K562 (cell line): ENCODE measurements around the gene ACE. TPM values are rescaled to one million over a fixed set of nuclear protein-coding genes. Genes with fewer than 3 reads are reported as not detected.

Experiments
- CCAR2 ChIP-seq: fragments of 200-400 bp; formaldehyde crosslinking; IDR thresholded peaks from 2 replicates; pipeline ENCODE4 v1.6.1; 2017; ENCODE audit warnings: mild to moderate bottlenecking, low read depth, low read length
- E2F6 ChIP-seq, 2 experiments: IDR thresholded peaks; 2 replicates each; pipeline ENCODE4 v1.6.1; 2011; ENCODE audit warnings: borderline replicate concordance in 1 of 2, control low read depth in 1 of 2, low read depth in 1 of 2, low read length in 1 of 2, mild to moderate bottlenecking in 1 of 2, mixed read lengths in 1 of 2, moderate library complexity in 1 of 2; ENCODE audit not compliant: insufficient read depth in 1 of 2, insufficient read length in 1 of 2, poor library complexity in 1 of 2, severe bottlenecking in 1 of 2; ENCODE audit errors: extremely low read depth in 1 of 2
- ERF ChIP-seq: fragments of 450-650 bp; formaldehyde crosslinking; IDR thresholded peaks from 2 replicates; pipeline ENCODE4 v1.4.0; 2020; ENCODE audit warnings: mild to moderate bottlenecking, mixed read lengths
- KLF16 ChIP-seq: IDR thresholded peaks from 2 replicates; pipeline ENCODE4 v1.6.1; 2016; ENCODE audit warnings: antibody characterized with exemption
- MYNN ChIP-seq, 2 experiments: sonication (generic); formaldehyde crosslinking in 1 of 2; IDR thresholded peaks; 2 replicates each; pipeline versions ENCODE4 v1.5.0 to v1.6.1; 2016 to 2020; ENCODE audit warnings: antibody characterized with exemption in 1 of 2, missing genetic modification reagents in 1 of 2
- POLR2AphosphoS5 ChIP-seq: IDR thresholded peaks from 2 replicates; pipeline ENCODE4 v1.6.1; 2011; ENCODE audit warnings: mild to moderate bottlenecking, low read depth, low read length, moderate library complexity; ENCODE audit not compliant: control insufficient read depth, insufficient read depth
- TCF3 ChIP-seq: sonication (generic); formaldehyde crosslinking; IDR thresholded peaks from 2 replicates; pipeline ENCODE4 v1.4.0; 2020; ENCODE audit warnings: mild to moderate bottlenecking, missing genetic modification reagents
- YY1 ChIP-seq, 3 experiments: IDR thresholded peaks; 2 replicates each; pipeline ENCODE4 v1.6.1; 2011; ENCODE audit warnings: low read length in 2 of 3, mild to moderate bottlenecking in 2 of 3, moderate library complexity in 2 of 3, borderline replicate concordance in 1 of 3, control low read depth in 1 of 3, low read depth in 1 of 3; ENCODE audit not compliant: insufficient read depth in 3 of 3, insufficient replicate concordance in 2 of 3, control insufficient read depth in 1 of 3, insufficient read length in 1 of 3; ENCODE audit errors: extremely low read depth in 1 of 3
- ZNF77 ChIP-seq: fragments of 250-450 bp; sonication (Bioruptor Pico); IDR thresholded peaks from 2 replicates; pipeline ENCODE4 v1.5.0; 2020
- ZSCAN32 ChIP-seq: fragments of 450-650 bp; formaldehyde crosslinking; IDR thresholded peaks from 2 replicates; pipeline ENCODE4 v1.4.0; 2020; ENCODE audit warnings: mild to moderate bottlenecking, moderate library complexity
- polyA plus RNA-seq, 8 experiments: library from polyadenylated mRNA; depleted of rRNA in 4 of 8; stranded (reverse) in 5 of 8; unstranded in 3 of 8; fragments of >200 nt; fragmentation: Nextera tagmentation in 2 of 8; fragmentation: Illumina TruSeq in 1 of 8; extraction: Ambion mirVana in 2 of 8; extraction: Trizol in 1 of 8; gene quantifications; 2 replicates each; pipeline versions ENCODE4 v1.2.1 to v1.2.3, GENCODE V29; 2011 to 2014; ENCODE audit warnings: inconsistent platforms in 1 of 8, missing spikeins in 1 of 8
- total RNA-seq, 7 experiments: library from RNA; depleted of rRNA in 6 of 7; stranded (reverse); fragments of >200 nt in 6 of 7; fragmentation: Illumina TruSeq in 2 of 7; extraction: Trizol in 2 of 7; gene quantifications; 2 replicates each; pipeline versions ENCODE4 v1.2.1 to v1.2.3, GENCODE V29; 2011 to 2021; ENCODE audit warnings: low replicate concordance in 1 of 7
- TF ChIP-seq, protein P1 (sequence below): sonication (generic); formaldehyde crosslinking; IDR thresholded peaks from 2 replicates; pipeline ENCODE4 v1.8.0; 2022; ENCODE audit warnings: mild to moderate bottlenecking, missing genetic modification reagents
- TF ChIP-seq, protein P2 (sequence below): fragments of 250-450 bp; sonication (Bioruptor Pico); IDR thresholded peaks from 2 replicates; pipeline ENCODE4 v1.4.0; 2020; ENCODE audit warnings: mild to moderate bottlenecking, moderate library complexity
- TF ChIP-seq, protein P3 (sequence below): fragments of 250-450 bp; sonication (Bioruptor Pico); IDR thresholded peaks from 2 replicates; pipeline ENCODE4 v1.8.0; 2021; ENCODE audit warnings: moderate library complexity, mild to moderate bottlenecking, inconsistent platforms
- TF ChIP-seq, protein P4 (sequence below): sonication (generic); formaldehyde crosslinking; IDR thresholded peaks from 2 replicates; pipeline ENCODE4 v1.8.0; 2022; ENCODE audit warnings: mild to moderate bottlenecking, missing genetic modification reagents

ACE gene
- total and polyA plus RNA-seq, 9 of the 15 experiments (the other 6 are each of a cell fraction or from before 2014, with no cell fraction given), result 0.07 to 2.5 (median 0.47) TPM; not detected in 1

- TF ChIP-seq, protein P1, sequence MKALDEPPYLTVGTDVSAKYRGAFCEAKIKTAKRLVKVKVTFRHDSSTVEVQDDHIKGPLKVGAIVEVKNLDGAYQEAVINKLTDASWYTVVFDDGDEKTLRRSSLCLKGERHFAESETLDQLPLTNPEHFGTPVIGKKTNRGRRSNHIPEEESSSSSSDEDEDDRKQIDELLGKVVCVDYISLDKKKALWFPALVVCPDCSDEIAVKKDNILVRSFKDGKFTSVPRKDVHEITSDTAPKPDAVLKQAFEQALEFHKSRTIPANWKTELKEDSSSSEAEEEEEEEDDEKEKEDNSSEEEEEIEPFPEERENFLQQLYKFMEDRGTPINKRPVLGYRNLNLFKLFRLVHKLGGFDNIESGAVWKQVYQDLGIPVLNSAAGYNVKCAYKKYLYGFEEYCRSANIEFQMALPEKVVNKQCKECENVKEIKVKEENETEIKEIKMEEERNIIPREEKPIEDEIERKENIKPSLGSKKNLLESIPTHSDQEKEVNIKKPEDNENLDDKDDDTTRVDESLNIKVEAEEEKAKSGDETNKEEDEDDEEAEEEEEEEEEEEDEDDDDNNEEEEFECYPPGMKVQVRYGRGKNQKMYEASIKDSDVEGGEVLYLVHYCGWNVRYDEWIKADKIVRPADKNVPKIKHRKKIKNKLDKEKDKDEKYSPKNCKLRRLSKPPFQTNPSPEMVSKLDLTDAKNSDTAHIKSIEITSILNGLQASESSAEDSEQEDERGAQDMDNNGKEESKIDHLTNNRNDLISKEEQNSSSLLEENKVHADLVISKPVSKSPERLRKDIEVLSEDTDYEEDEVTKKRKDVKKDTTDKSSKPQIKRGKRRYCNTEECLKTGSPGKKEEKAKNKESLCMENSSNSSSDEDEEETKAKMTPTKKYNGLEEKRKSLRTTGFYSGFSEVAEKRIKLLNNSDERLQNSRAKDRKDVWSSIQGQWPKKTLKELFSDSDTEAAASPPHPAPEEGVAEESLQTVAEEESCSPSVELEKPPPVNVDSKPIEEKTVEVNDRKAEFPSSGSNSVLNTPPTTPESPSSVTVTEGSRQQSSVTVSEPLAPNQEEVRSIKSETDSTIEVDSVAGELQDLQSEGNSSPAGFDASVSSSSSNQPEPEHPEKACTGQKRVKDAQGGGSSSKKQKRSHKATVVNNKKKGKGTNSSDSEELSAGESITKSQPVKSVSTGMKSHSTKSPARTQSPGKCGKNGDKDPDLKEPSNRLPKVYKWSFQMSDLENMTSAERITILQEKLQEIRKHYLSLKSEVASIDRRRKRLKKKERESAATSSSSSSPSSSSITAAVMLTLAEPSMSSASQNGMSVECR (CRISPR knock-in tag), result no peak
- TF ChIP-seq TCF3 (CRISPR knock-in tag), result peak; percentile 18; the same call in 1 of the 2 replicates
- TF ChIP-seq, protein P2, sequence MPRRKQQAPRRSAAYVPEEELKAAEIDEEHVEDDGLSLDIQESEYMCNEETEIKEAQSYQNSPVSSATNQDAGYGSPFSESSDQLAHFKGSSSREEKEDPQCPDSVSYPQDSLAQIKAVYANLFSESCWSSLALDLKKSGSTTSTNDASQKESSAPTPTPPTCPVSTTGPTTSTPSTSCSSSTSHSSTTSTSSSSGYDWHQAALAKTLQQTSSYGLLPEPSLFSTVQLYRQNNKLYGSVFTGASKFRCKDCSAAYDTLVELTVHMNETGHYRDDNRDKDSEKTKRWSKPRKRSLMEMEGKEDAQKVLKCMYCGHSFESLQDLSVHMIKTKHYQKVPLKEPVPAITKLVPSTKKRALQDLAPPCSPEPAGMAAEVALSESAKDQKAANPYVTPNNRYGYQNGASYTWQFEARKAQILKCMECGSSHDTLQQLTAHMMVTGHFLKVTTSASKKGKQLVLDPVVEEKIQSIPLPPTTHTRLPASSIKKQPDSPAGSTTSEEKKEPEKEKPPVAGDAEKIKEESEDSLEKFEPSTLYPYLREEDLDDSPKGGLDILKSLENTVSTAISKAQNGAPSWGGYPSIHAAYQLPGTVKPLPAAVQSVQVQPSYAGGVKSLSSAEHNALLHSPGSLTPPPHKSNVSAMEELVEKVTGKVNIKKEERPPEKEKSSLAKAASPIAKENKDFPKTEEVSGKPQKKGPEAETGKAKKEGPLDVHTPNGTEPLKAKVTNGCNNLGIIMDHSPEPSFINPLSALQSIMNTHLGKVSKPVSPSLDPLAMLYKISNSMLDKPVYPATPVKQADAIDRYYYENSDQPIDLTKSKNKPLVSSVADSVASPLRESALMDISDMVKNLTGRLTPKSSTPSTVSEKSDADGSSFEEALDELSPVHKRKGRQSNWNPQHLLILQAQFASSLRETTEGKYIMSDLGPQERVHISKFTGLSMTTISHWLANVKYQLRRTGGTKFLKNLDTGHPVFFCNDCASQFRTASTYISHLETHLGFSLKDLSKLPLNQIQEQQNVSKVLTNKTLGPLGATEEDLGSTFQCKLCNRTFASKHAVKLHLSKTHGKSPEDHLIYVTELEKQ, result no peak
- TF ChIP-seq CCAR2, result no peak
- no peak for TF ChIP-seq ERF
- no peak for TF ChIP-seq POLR2AphosphoS5
- TF ChIP-seq KLF16, result no peak
- TF ChIP-seq, protein P3, sequence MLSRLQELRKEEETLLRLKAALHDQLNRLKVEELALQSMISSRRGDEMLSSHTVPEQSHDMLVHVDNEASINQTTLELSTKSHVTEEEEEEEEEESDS (CRISPR knock-in tag), result no peak
- peak in 2 of 3 experiments; percentile 25 to 34 for TF ChIP-seq YY1 (IDR thresholded peaks at IDR 0.05; ENCODE audit: borderline replicate concordance in 1 of 3, control insufficient read depth in 1 of 3, extremely low read depth in 1 of 3, insufficient read depth in 3 of 3, insufficient read length in 1 of 3, insufficient replicate concordance in 2 of 3, low read depth in 1 of 3, low read length in 2 of 3)
- TF ChIP-seq, protein P4, sequence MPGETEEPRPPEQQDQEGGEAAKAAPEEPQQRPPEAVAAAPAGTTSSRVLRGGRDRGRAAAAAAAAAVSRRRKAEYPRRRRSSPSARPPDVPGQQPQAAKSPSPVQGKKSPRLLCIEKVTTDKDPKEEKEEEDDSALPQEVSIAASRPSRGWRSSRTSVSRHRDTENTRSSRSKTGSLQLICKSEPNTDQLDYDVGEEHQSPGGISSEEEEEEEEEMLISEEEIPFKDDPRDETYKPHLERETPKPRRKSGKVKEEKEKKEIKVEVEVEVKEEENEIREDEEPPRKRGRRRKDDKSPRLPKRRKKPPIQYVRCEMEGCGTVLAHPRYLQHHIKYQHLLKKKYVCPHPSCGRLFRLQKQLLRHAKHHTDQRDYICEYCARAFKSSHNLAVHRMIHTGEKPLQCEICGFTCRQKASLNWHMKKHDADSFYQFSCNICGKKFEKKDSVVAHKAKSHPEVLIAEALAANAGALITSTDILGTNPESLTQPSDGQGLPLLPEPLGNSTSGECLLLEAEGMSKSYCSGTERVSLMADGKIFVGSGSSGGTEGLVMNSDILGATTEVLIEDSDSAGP, result no peak
- TF ChIP-seq E2F6 (IDR thresholded peaks at IDR 0.05; ENCODE audit: borderline replicate concordance in 1 of 2, extremely low read depth in 1 of 2, insufficient read depth in 1 of 2, insufficient read length in 1 of 2, low read depth in 1 of 2, low read length in 1 of 2, poor library complexity in 1 of 2, severe bottlenecking in 1 of 2), result peak; percentile 23 to 35
- no peak for TF ChIP-seq MYNN (IDR thresholded peaks at IDR 0.05)
- TF ChIP-seq MYNN (CRISPR knock-in tag; IDR thresholded peaks at IDR 0.05), result no peak
- TF ChIP-seq ZSCAN32 (CRISPR knock-in tag), result no peak
- TF ChIP-seq ZNF77 (CRISPR knock-in tag), result no peak
These were observed 39.4 kb upstream of the ACE start (continued) for GRCh38 chr17:63437287-63438091.
